SJCRH30 (cell line): ENCODE data around the gene TOX3. TPM values are rescaled to one million over a fixed set of nuclear protein-coding genes. Genes with fewer than 3 reads are reported as not detected.

Experiments used
- DNase-seq, 2 experiments: peaks; one replicate each; pipeline ENCODE4 v3.0.0-alpha.2; 2015 to 2020
- H3K27ac ChIP-seq: fragments of 250-450 bp; sonication (Bioruptor Pico); 2 replicates; pipeline ENCODE4 v1.5.1; 2020; ENCODE audit warnings: mild to moderate bottlenecking, moderate library complexity
- H3K27me3 ChIP-seq: fragments of 250-450 bp; sonication (Bioruptor Pico); 2 replicates; pipeline ENCODE4 v1.5.1; 2020; ENCODE audit warnings: mild to moderate bottlenecking, moderate library complexity
- H3K36me3 ChIP-seq: fragments of 250-450 bp; sonication (Bioruptor Pico); 2 replicates; pipeline ENCODE4 v1.5.1; 2020; ENCODE audit warnings: mild to moderate bottlenecking, moderate library complexity
- H3K4me1 ChIP-seq: fragments of 250-450 bp; sonication (Bioruptor Pico); 2 replicates; pipeline ENCODE4 v1.5.1; 2020; ENCODE audit warnings: mild to moderate bottlenecking, moderate library complexity
- H3K4me3 ChIP-seq: fragments of 250-450 bp; sonication (Bioruptor Pico); 2 replicates; pipeline ENCODE4 v1.5.1; 2020; ENCODE audit warnings: mild to moderate bottlenecking, moderate library complexity
- H3K9me3 ChIP-seq: fragments of 250-450 bp; sonication (Bioruptor Pico); replicated peaks from 2 replicates; pipeline ENCODE4 v1.5.1; 2020; ENCODE audit warnings: mild to moderate bottlenecking, moderate library complexity
- total RNA-seq: library from RNA; depleted of rRNA; stranded (reverse); fragments of >200 nt; shearing (Covaris generic); gene quantifications from 2 replicates; pipeline ENCODE4 v1.2.3, GENCODE V29; 2014

TOX3 gene
- total RNA-seq, 1 experiment from 2014 or later = 18.6 TPM

- H3K27ac ChIP-seq = peak overlapping the region; percentile 71
- peaks cover 51% of the 10 kb centered on the region for H3K4me1 ChIP-seq
- peak; percentile 35 to 83 for DNase-seq
Measured at GRCh38 chr16:52497067-52497816, 49.7 kb downstream of the TOX3 start.

GRCh38 chr16:52496051-52496876, 50.7 kb downstream of the TOX3 start:
- Histone ChIP-seq H3K27ac (peak overlapping the region; percentile 71), H3K36me3 (no peaks in the 10 kb centered on the region), H3K9me3 (no peaks in the 10 kb centered on the region), H3K27me3 (no peaks in the 10 kb centered on the region), H3K4me3 (no peak overlapping the region), H3K4me1 (peaks cover 51% of the 10 kb centered on the region)
- peak in 1 of 2 experiments; percentile 47 for DNase-seq

More at GRCh38 chr16:52497067-52497816, 49.7 kb downstream of the TOX3 start:
- no peaks in the 10 kb centered on the region for H3K36me3 ChIP-seq
- no peak overlapping the region for H3K4me3 ChIP-seq
- no peaks in the 10 kb centered on the region for H3K9me3 ChIP-seq
- H3K27me3 ChIP-seq = no peaks in the 10 kb centered on the region

GRCh38 chr16:52494621-52495020, 52.3 kb downstream of the TOX3 start:
- Histone ChIP-seq H3K36me3 (no peaks in the 10 kb centered on the region), H3K27me3 (no peaks in the 10 kb centered on the region), H3K9me3 (no peaks in the 10 kb centered on the region), H3K4me3 (no peak overlapping the region), H3K27ac (peak overlapping the region; percentile 17), H3K4me1 (peaks cover 49% of the 10 kb centered on the region)
- no peak for DNase-seq

- H3K27me3 ChIP-seq = no peaks in the 10 kb centered on the region
- H3K4me3 ChIP-seq = no peak overlapping the region
Measured at GRCh38 chr16:52494145-52494544, 52.8 kb downstream of the TOX3 start.

GRCh38 chr16:52492789-52493357, 54.1 kb downstream of the TOX3 start:
- Histone ChIP-seq H3K4me1 (peaks cover 39% of the 10 kb centered on the region), H3K4me3 (no peak overlapping the region), H3K27ac (no peak overlapping the region), H3K9me3 (no peaks in the 10 kb centered on the region), H3K36me3 (no peaks in the 10 kb centered on the region), H3K27me3 (no peaks in the 10 kb centered on the region)
- no peak for DNase-seq

More at GRCh38 chr16:52494145-52494544, 52.8 kb downstream of the TOX3 start:
- Histone ChIP-seq H3K36me3 (no peaks in the 10 kb centered on the region), H3K4me1 (peaks cover 44% of the 10 kb centered on the region), H3K9me3 (no peaks in the 10 kb centered on the region), H3K27ac (peak overlapping the region; percentile 17)
- DNase-seq = peak in 1 of 2 experiments; percentile 30

GRCh38 chr16:52491216-52491615, 55.7 kb downstream of the TOX3 start:
- DNase-seq = no peak
- no peaks in the 10 kb centered on the region for H3K9me3 ChIP-seq

GRCh38 chr16:52489894-52490293, 57.0 kb downstream of the TOX3 start:
- H3K4me3 ChIP-seq = no peak overlapping the region
- DNase-seq = no peak
- H3K36me3 ChIP-seq = no peaks in the 10 kb centered on the region
- peaks cover 13% of the 10 kb centered on the region for H3K4me1 ChIP-seq
- H3K27me3 ChIP-seq = no peaks in the 10 kb centered on the region
- H3K27ac ChIP-seq = no peak overlapping the region
- no peaks in the 10 kb centered on the region for H3K9me3 ChIP-seq

More at GRCh38 chr16:52491216-52491615, 55.7 kb downstream of the TOX3 start:
- Histone ChIP-seq H3K4me3 (no peak overlapping the region), H3K4me1 (peaks cover 24% of the 10 kb centered on the region), H3K27ac (no peak overlapping the region), H3K36me3 (no peaks in the 10 kb centered on the region), H3K27me3 (no peaks in the 10 kb centered on the region)

GRCh38 chr16:52488837-52489289, 58.1 kb downstream of the TOX3 start:
- no peaks in the 10 kb centered on the region; the same call in 1 of the 2 replicates for H3K36me3 ChIP-seq
- DNase-seq = no peak
- no peak overlapping the region for H3K4me3 ChIP-seq
- H3K27me3 ChIP-seq = no peaks in the 10 kb centered on the region
- H3K9me3 ChIP-seq = no peaks in the 10 kb centered on the region
- H3K27ac ChIP-seq = no peak overlapping the region
- H3K4me1 ChIP-seq = peaks cover 2% of the 10 kb centered on the region

GRCh38 chr16:52487849-52488457, 59.0 kb downstream of the TOX3 start:
- Histone ChIP-seq H3K4me3 (no peak overlapping the region), H3K36me3 (no peaks in the 10 kb centered on the region; the same call in 1 of the 2 replicates), H3K9me3 (no peaks in the 10 kb centered on the region), H3K27ac (no peak overlapping the region), H3K27me3 (no peaks in the 10 kb centered on the region), H3K4me1 (no peaks in the 10 kb centered on the region)
- no peak for DNase-seq

GRCh38 chr16:52480237-52480636, 66.7 kb downstream of the TOX3 start:
- Histone ChIP-seq H3K9me3 (no peaks in the 10 kb centered on the region), H3K4me1 (no peaks in the 10 kb centered on the region), H3K36me3 (no peaks in the 10 kb centered on the region; the same call in 1 of the 2 replicates), H3K4me3 (no peak overlapping the region), H3K27ac (no peak overlapping the region), H3K27me3 (no peaks in the 10 kb centered on the region)
- DNase-seq = no peak

GRCh38 chr16:52476111-52476510, 70.8 kb downstream of the TOX3 start:
- no peaks in the 10 kb centered on the region for H3K36me3 ChIP-seq
- H3K27me3 ChIP-seq = no peaks in the 10 kb centered on the region
- H3K4me3 ChIP-seq = no peak overlapping the region
- H3K27ac ChIP-seq = no peak overlapping the region
- no peaks in the 10 kb centered on the region for H3K9me3 ChIP-seq
- H3K4me1 ChIP-seq = no peaks in the 10 kb centered on the region
- DNase-seq = no peak

GRCh38 chr16:52474679-52475078, 72.3 kb downstream of the TOX3 start:
- no peak overlapping the region for H3K4me3 ChIP-seq
- H3K36me3 ChIP-seq = no peaks in the 10 kb centered on the region
- no peaks in the 10 kb centered on the region for H3K27me3 ChIP-seq
- H3K4me1 ChIP-seq = peaks cover 8% of the 10 kb centered on the region
- no peak for DNase-seq
- H3K27ac ChIP-seq = no peak overlapping the region
- H3K9me3 ChIP-seq = no peaks in the 10 kb centered on the region

GRCh38 chr16:52473096-52473495, 73.8 kb downstream of the TOX3 start:
- Histone ChIP-seq H3K4me3 (no peak overlapping the region), H3K4me1 (peaks cover 24% of the 10 kb centered on the region), H3K27ac (no peak overlapping the region), H3K36me3 (no peaks in the 10 kb centered on the region), H3K27me3 (no peaks in the 10 kb centered on the region), H3K9me3 (no peaks in the 10 kb centered on the region)
- no peak for DNase-seq

GRCh38 chr16:52471650-52472370, 75.1 kb downstream of the TOX3 start:
- Histone ChIP-seq H3K27ac (no peak overlapping the region), H3K36me3 (no peaks in the 10 kb centered on the region), H3K4me3 (no peak overlapping the region), H3K4me1 (peaks cover 36% of the 10 kb centered on the region), H3K27me3 (no peaks in the 10 kb centered on the region), H3K9me3 (no peaks in the 10 kb centered on the region)
- DNase-seq = no peak
